HCT116 (cell line): ENCODE data around the gene UNC79. TPM values are rescaled to one million over a fixed set of nuclear protein-coding genes. Genes with fewer than 3 reads are reported as not detected.

Experiments used
- ATAC-seq: fragments of 200-7000 bp; cut with Tn5 transposase; 2 replicates; pipeline ENCODE4 v1.9.1; 2020; ENCODE audit warnings: mild to moderate bottlenecking, moderate library complexity
- BruUV-seq: library from RNA; stranded (reverse); fragments of 400-500 nt; replicated peaks from 2 replicates; lab custom pipeline; 2021; lab: Mats Ljungman, UMichigan
- CTCF ChIA-PET: fragments of 300-600 bp; sonication (Branson Sonifier 250); formaldehyde crosslinking; loops from one replicate; lab custom pipeline; 2021; ENCODE audit warnings: antibody characterized with exemption; lab: Charles Lee
- POLR2A ChIA-PET: fragments of 300-600, 350-600 bp; sonication (Branson Sonifier 250); formaldehyde crosslinking; loops from one replicate; lab custom pipeline; 2021; ENCODE audit warnings: antibody characterized with exemption; lab: Charles Lee
- RAD21 ChIA-PET, 2 experiments: fragments of 300-600 bp; sonication (Branson Sonifier 250); formaldehyde crosslinking; loops; one replicate each; lab custom pipeline; 2023; ENCODE audit warnings: low total read pairs in 2 of 2; ENCODE audit not compliant: uncharacterized antibody in 2 of 2, unreplicated experiment in 2 of 2, low non-redundant PET in 1 of 2; lab: Charles Lee
- DNase-seq: peaks from one replicate; pipeline ENCODE4 v3.0.0-alpha.2; 2010; ENCODE audit warnings: low read depth, low spot score
- H2AFZ ChIP-seq: fragments of 200-600 bp; shearing (Covaris generic), sonication (generic); 2 replicates; pipeline ENCODE4 v1.6.1; 2017; ENCODE audit warnings: low read depth, mixed run types, mixed read lengths, antibody characterized with exemption, low read length; ENCODE audit not compliant: poor library complexity, severe bottlenecking
- H3K27ac ChIP-seq: 2 replicates; pipeline ENCODE4 v1.5.1; 2012; ENCODE audit warnings: low read depth, low read length
- H3K27me3 ChIP-seq: fragments of 200-600 bp; sonication (generic); 2 replicates; pipeline ENCODE4 v1.6.1; 2016; ENCODE audit warnings: mixed run types, low read length, mixed read lengths; ENCODE audit not compliant: insufficient read depth
- H3K36me3 ChIP-seq, 2 experiments: fragments of 200-500 bp in 1 of 2; fragments of 200-600 bp in 1 of 2; sonication (Bioruptor generic) in 1 of 2; sonication (generic) in 1 of 2; 2 replicates each; pipeline versions ENCODE4 v1.5.1 to v1.6.1; 2014 to 2016; ENCODE audit warnings: low read length in 2 of 2, inconsistent platforms in 1 of 2, mixed read lengths in 1 of 2, mixed run types in 1 of 2; ENCODE audit not compliant: insufficient read depth in 2 of 2, control insufficient read depth in 1 of 2
- H3K4me1 ChIP-seq, 2 experiments: fragments of 200-600 bp in 1 of 2; sonication (generic) in 1 of 2; 2 replicates each; pipeline versions ENCODE4 v1.5.1 to v1.6.1; 2012 to 2017; ENCODE audit warnings: low read length in 2 of 2, inconsistent platforms in 1 of 2, mild to moderate bottlenecking in 1 of 2, mixed read lengths in 1 of 2, mixed run types in 1 of 2, moderate library complexity in 1 of 2; ENCODE audit not compliant: insufficient read depth in 2 of 2, control insufficient read depth in 1 of 2
- H3K4me2 ChIP-seq: fragments of 200-600 bp; sonication (generic); 2 replicates; pipeline ENCODE4 v1.6.1; 2017; ENCODE audit warnings: mixed run types, low read length, mixed read lengths
- H3K4me3 ChIP-seq, 2 experiments: fragments of 200-600 bp in 1 of 2; sonication (generic) in 1 of 2; replicated peaks in 1 of 2; 2 replicates each; pipeline ENCODE4 v1.5.1; 2011 to 2016; ENCODE audit warnings: low read length in 2 of 2, control low read depth in 1 of 2, low read depth in 1 of 2, mild to moderate bottlenecking in 1 of 2, mixed read lengths in 1 of 2, mixed run types in 1 of 2
- H3K79me2 ChIP-seq: fragments of 200-600 bp; sonication (generic); 2 replicates; pipeline ENCODE4 v1.6.1; 2017; ENCODE audit warnings: mild to moderate bottlenecking, mixed run types, low read length, moderate library complexity, mixed read lengths; ENCODE audit not compliant: insufficient read depth
- H3K9ac ChIP-seq: fragments of 200-600 bp; sonication (generic); 2 replicates; pipeline ENCODE4 v1.6.1; 2016; ENCODE audit warnings: low read length, mixed read lengths
- H3K9me2 ChIP-seq: fragments of 200-600 bp; sonication (generic), shearing (Covaris generic); 2 replicates; pipeline ENCODE4 v1.6.1; 2017; ENCODE audit warnings: mixed run types, mild to moderate bottlenecking, moderate library complexity; ENCODE audit not compliant: insufficient read depth
- H3K9me3 ChIP-seq, 2 experiments: fragments of 200-500 bp in 1 of 2; fragments of 200-600 bp in 1 of 2; sonication (Bioruptor generic) in 1 of 2; sonication (generic) in 1 of 2; 2 replicates each; pipeline ENCODE4 v1.6.1; 2014 to 2017; ENCODE audit warnings: low read length in 2 of 2, mixed read lengths in 2 of 2, inconsistent platforms in 1 of 2, low read depth in 1 of 2, mild to moderate bottlenecking in 1 of 2, mixed run types in 1 of 2, moderate library complexity in 1 of 2; ENCODE audit not compliant: control insufficient read depth in 1 of 2, insufficient read depth in 1 of 2
- H4K20me1 ChIP-seq: fragments of 200-600 bp; sonication (generic), shearing (Covaris generic); 2 replicates; pipeline ENCODE4 v1.6.1; 2017; ENCODE audit warnings: mixed run types, mild to moderate bottlenecking, moderate library complexity; ENCODE audit not compliant: insufficient read depth
- ATF3 ChIP-seq: IDR thresholded peaks from 2 replicates; pipeline ENCODE4 v1.6.1; 2012
- CBX3 ChIP-seq: IDR thresholded peaks from 2 replicates; pipeline ENCODE4 v1.6.1; 2012; ENCODE audit warnings: low read depth
- CTCF ChIP-seq, 3 experiments: fragments of 200-600 bp in 1 of 3; sonication (generic) in 1 of 3; IDR thresholded peaks in 2 of 3; conservative IDR thresholded peaks in 1 of 3; 2 replicates each; pipeline ENCODE4 v1.5.1; 2012 to 2017; ENCODE audit warnings: low read depth in 2 of 3, low read length in 2 of 3, antibody characterized with exemption in 1 of 3, borderline replicate concordance in 1 of 3, control low read depth in 1 of 3, mild to moderate bottlenecking in 1 of 3, mixed read lengths in 1 of 3, mixed run types in 1 of 3, moderate library complexity in 1 of 3; ENCODE audit not compliant: insufficient read depth in 1 of 3
- ELF1 ChIP-seq: IDR thresholded peaks from 2 replicates; pipeline ENCODE4 v1.6.1; 2012; ENCODE audit warnings: low read depth, borderline replicate concordance
- EZH2 ChIP-seq: fragments of 200-600 bp; sonication (generic); IDR thresholded peaks from 2 replicates; pipeline ENCODE4 v1.6.1; 2017; ENCODE audit warnings: antibody characterized with exemption, mixed run types
- EZH2phosphoT487 ChIP-seq: fragments of 200-600 bp; IDR thresholded peaks from 2 replicates; pipeline ENCODE4 v1.6.1; 2018; ENCODE audit warnings: antibody characterized with exemption, borderline replicate concordance
- FOSL1 ChIP-seq: IDR thresholded peaks from 2 replicates; pipeline ENCODE4 v1.6.1; 2012; ENCODE audit warnings: low read depth
- JUND ChIP-seq: IDR thresholded peaks from 2 replicates; pipeline ENCODE4 v1.6.1; 2012
- POLR2AphosphoS5 ChIP-seq: IDR thresholded peaks from 2 replicates; pipeline ENCODE4 v1.6.1; 2011; ENCODE audit warnings: mild to moderate bottlenecking, low read depth, low read length, moderate library complexity
- REST ChIP-seq: IDR thresholded peaks from 2 replicates; pipeline ENCODE4 v1.6.1; 2012; ENCODE audit warnings: low read depth
- TCF7L2 ChIP-seq: IDR thresholded peaks from 2 replicates; pipeline ENCODE4 v1.7.0; 2011; ENCODE audit warnings: borderline replicate concordance, inconsistent platforms; ENCODE audit not compliant: insufficient read depth, insufficient read length; ENCODE audit errors: extremely low read depth
- YY1 ChIP-seq: IDR thresholded peaks from 2 replicates; pipeline ENCODE4 v1.6.1; 2011; ENCODE audit warnings: low read length, low read depth, moderate library complexity, mild to moderate bottlenecking; ENCODE audit not compliant: insufficient replicate concordance; ENCODE audit errors: extremely low read depth
- ZBTB33 ChIP-seq: IDR thresholded peaks from 2 replicates; pipeline ENCODE4 v1.6.1; 2011; ENCODE audit warnings: mild to moderate bottlenecking, low read length, moderate library complexity; ENCODE audit not compliant: insufficient replicate concordance; ENCODE audit errors: extremely low read depth
- ZFX ChIP-seq: fragments of 450-650 bp; IDR thresholded peaks from 2 replicates; pipeline ENCODE4 v1.6.1; 2017
- intact Hi-C: fragments of 100-400 bp; cut with micrococcal nuclease; formaldehyde crosslinking; loops from 2 replicates; pipeline ENCODE4 v1.10.0; 2022
- total RNA-seq: library from RNA; stranded (reverse); gene quantifications from one replicate; pipeline ENCODE4 v1.2.1, GENCODE V29; 2021; ENCODE audit not compliant: unreplicated experiment

The UNC79 gene
- total RNA-seq, 1 experiment from 2014 or later: 0.10 TPM

GRCh38 chr14:93638790-93639189 is 208.1 kb downstream of the UNC79 start:
- BruUV-seq: no TSS peak
- Histone ChIP-seq H3K9me3 (no peaks in the 10 kb centered on the region), H3K27me3 (peaks cover 52% of the 10 kb centered on the region), H3K4me1 (no peaks in the 10 kb centered on the region), H3K79me2 (no peaks in the 10 kb centered on the region), H3K9me2 (no peaks in the 10 kb centered on the region), H3K4me2 (no peak overlapping the region), H3K36me3 (no peaks in the 10 kb centered on the region), H4K20me1 (no peaks in the 10 kb centered on the region), H3K4me3 (no peak overlapping the region), H3K27ac (no peak overlapping the region), H2AFZ (no peak overlapping the region), H3K9ac (no peak overlapping the region)
- DNase-seq (no peak), ATAC-seq (no peak)
- POLR2A ChIA-PET: no interaction called here
- TF ChIP-seq ZBTB33 (no peak), ZFX (no peak), EZH2 (no peak), EZH2phosphoT487 (no peak), FOSL1 (no peak), TCF7L2 (no peak), CBX3 (no peak), JUND (no peak), ELF1 (no peak), CTCF (IDR thresholded peaks at IDR 0.05 in 2 of 3, conservative IDR thresholded peaks at IDR 0.05 in 1 of 3; ENCODE audit: borderline replicate concordance in 1 of 3, insufficient read depth in 1 of 3, low read depth in 2 of 3, low read length in 2 of 3) (no peak), ATF3 (no peak), YY1 (no peak), POLR2AphosphoS5 (no peak), REST (no peak)
- intact Hi-C loops: no loop called here
- CTCF ChIA-PET: no interaction called here
- RAD21 ChIA-PET: no interaction called here
